ENCODE data around the gene PHEX.

Gene PHEX

GRCh38 chrX:22148565-22148964 is 116.4 kb downstream of the PHEX start:
- no peak for DNase-seq (ENCODE audit: low read depth)

- DNase-seq (ENCODE audit: low read depth) = no peak
These were observed 118.2 kb downstream of the PHEX start for GRCh38 chrX:22150371-22150770.

DNA sequence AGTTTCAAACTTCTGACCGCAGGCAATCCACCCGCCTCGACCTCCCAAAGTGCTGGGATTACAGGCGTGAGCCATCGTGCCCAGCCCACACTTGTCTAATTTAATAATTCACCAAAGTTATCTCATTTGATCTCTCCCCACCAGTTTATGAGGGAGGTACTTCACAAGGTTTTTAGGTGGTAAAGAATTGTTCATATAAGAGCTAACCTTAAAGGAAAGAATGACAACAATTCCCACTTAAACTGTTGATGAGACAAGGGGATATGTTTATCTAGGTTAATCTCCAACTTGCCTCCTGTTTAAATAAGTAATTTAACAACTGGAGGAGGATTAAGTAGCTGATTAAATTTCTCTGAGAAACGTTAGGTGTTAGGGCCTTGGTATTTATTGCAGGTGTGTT is 123.0 kb downstream of the PHEX start:
- no peak for DNase-seq (ENCODE audit: low read depth)

DNA sequence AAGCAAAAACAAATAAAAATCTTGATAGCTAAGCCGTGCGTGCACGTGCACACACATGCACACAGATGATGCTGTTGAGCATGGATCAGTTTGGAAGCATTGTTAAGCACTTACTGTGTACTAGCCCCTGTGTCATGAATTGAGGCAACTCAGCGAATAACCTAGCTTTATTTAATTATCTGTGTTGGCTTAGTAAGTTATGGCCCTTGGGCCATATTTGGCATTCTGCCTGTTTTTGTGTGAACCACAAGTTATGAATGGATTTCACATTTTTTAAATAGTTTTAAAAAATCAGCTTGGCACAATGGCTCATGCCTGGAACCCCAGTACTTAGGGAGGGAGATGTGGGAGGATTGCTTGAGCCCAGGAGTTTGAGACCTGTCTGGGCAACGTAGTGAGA is 126.9 kb downstream of the PHEX start:
- DNase-seq (ENCODE audit: low read depth) = no peak

DNA sequence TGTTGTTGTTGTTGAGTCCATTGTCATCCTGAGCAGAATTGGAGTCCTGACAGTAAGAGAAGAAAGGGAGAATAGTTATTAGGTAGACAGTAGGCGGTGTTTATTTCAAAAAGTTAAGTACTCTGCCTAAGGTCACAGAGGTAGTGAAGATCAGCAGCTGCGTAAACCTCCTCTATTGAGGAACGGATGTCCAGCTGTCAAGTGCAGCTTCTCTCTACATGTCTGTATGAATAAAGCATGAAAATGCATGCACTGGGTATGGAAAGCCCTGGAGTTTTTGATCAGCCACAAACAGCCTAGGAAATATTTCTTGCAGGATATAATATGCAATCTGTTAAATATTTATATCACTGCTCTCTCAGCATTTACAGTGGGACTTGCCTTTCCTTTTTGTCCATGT is 131.2 kb downstream of the PHEX start:
- no peak for DNase-seq (ENCODE audit: low read depth)

- DNase-seq (ENCODE audit: low read depth) = no peak
These were observed 132.8 kb downstream of the PHEX start for GRCh38 chrX:22164770-22165388.

DNA sequence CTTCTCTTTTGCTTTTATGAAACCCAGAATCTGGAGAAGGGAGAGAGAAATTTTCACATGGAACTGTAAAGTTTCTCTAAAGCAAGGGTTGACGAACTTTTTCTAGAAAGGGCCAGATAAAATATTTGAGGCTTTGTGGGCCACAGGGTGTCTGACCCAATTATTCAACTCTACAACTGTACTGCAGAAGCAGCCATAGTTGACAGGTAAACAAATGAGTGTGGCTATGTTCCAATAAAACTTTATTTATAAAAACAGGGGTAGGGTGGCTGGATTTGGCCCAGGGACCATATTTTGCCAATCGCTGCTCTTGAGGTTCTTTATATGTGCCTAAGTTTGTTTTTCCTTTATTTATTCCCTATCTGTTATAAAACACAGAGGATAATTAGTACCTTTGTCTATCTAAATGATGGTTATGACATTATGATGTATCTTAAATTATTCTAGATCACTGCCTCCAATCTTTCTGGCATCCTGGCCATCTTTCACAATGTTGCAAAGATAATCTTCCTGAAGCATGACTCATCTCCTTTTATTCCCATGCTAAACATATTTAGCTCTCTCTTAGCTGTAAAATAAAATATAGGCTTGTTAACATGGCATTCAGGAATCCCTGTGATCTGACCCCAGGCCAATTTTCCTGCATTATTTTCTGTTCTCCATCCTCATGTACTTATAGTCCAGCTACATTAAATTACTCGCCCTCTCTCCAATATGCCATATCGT is 133.8 kb downstream of the PHEX start:
- no peak for DNase-seq (ENCODE audit: low read depth)

DNA sequence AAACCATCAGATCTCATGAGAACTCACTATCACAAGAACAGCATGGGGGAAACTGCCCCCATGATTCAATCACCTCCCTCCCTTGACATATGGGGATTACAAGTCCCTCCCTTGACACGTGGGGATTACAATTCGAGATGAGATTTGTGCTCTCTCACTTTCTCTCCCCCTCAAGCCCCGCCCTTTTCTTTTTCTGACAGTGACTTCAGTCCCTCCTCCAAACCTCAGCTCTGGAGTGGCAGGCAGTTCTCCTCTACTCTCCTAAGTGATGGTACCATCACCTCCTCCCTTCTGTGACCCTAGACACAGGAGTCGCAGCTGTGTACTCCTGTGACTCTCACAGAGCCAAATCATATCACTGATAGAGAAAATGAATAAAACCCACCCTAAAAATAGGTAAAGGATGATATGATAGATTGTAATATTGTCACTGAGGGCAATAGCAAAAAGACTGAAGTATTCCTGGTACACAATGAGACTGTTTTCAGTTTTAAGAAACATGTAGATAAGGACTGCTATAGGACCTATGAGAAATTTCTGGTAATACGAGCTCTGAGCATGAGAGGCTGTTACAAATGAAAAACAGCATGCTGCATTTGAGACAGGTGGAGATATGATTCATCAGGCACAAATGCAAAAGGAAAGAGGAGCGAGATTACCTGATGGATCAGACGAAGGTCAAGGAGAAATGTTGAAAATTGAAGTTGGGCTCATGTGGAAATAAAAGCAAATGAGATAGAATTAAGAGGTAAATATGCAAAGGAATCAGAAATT is 139.3 kb downstream of the PHEX start:
- DNase-seq (ENCODE audit: low read depth) = no peak

GRCh38 chrX:22173966-22174365 is 141.8 kb downstream of the PHEX start:
- no peak for DNase-seq (ENCODE audit: low read depth)

DNA sequence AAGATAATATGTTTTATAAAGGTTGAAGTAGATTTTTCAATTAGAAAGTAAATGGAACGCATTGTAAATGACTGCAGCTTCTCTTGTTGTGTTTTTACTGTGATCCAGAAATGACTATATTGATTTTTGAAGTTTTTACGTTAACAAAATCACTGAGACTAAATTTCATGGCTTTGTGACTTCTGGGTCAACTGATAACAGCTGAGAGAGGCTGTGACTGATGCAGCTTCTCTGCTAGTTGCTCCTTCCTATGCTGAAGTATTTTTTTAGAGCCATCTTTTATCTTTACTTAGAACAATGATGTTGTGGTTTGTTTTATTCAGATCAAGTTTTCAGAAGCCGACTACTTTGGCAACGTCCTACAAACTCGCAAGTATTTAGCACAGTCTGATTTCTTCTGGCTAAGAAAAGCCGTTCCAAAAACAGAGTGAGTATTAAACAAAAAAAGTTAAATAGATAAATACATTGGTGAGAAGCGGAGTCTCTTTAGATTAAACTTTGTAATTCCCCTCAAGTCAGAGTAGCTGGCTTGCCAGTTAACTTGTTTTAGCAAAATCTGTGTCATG is 145.9 kb downstream of the PHEX start:
- no peak for DNase-seq (ENCODE audit: low read depth)

GRCh38 chrX:22184096-22184495 is 152.0 kb downstream of the PHEX start:
- DNase-seq (ENCODE audit: low read depth) = no peak

GRCh38 chrX:22186165-22186564 is 154.0 kb downstream of the PHEX start:
- no peak for DNase-seq (ENCODE audit: low read depth)

DNA sequence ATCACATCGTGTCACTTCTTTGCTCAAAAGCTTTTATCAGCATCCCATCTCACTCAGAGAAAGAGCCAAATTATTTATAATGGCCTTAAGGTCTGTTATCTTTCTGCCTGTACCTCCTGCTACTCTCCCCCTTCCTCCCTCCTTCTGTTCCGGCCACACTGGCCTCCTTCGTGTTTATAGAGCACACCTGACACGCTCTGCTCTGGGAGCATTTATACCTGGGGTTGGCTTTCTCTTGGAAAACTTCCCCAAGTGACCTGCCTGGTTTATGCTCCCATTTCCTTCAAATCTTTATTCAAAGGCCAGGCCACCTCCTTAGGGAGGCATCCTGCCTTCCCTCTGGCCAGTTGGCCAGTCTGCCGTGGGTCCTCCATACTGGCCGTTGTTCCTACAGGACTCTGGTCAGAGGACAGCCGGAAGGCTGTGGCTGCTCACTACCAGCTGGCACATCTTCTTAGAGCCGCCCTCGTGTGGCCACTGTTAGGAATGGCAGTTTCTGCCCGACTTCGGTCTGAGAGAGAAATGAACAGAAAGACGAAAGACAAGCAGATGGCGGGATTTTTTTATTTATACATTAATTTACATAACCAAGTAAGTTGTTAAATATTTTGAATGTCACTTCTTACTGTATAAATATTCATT is 160.4 kb downstream of the PHEX start:
- peak; percentile 30 for DNase-seq (ENCODE audit: low read depth)

DNA sequence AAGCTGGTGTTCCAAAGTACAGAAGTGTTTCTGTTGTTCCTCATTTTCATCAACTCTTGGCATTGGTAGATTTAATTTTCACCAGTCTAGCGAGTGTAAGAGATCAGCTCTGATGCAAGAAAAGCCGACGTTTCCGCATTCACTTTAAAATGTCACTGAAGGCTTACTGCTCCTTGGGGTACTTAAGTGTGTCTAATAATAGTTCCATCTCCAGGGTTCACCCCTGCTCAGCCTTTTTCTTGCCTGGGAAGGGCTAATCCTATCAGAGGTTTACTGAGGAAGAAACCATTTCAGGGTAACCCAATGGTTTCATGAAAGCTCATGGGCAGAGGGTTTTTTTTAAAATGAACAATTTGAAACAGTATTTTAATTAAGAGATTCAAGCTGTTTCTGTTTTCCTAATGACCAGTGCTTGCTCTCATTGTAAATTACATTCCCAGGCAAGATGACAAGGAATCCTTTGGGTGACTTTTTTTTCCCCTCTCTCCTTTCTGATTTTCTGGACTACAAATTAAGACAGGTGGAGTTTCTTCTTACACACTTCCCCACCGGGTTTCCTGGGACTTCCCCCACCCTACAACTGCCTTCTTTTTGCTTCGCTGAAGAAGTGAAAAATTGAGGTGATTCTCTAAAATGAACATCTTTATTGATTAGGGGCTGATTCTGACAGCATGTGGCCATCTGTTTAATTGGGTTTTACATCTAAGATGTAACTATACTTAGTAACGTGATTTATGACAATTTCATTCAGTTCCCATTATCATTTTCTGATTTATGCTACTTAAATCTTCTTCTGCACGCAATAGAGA is 161.9 kb downstream of the PHEX start:
- no peak for DNase-seq (ENCODE audit: low read depth)

- DNase-seq (ENCODE audit: low read depth) = no peak
These were observed 162.5 kb downstream of the PHEX start for GRCh38 chrX:22194660-22194945.

- DNase-seq (ENCODE audit: low read depth) = no peak
These were observed 164.0 kb downstream of the PHEX start for GRCh38 chrX:22196149-22196548.

- no peak for DNase-seq (ENCODE audit: low read depth)
These were observed 170.1 kb downstream of the PHEX start for GRCh38 chrX:22202251-22202650.

GRCh38 chrX:22203186-22203585 is 171.1 kb downstream of the PHEX start:
- no peak for DNase-seq (ENCODE audit: low read depth)

DNA sequence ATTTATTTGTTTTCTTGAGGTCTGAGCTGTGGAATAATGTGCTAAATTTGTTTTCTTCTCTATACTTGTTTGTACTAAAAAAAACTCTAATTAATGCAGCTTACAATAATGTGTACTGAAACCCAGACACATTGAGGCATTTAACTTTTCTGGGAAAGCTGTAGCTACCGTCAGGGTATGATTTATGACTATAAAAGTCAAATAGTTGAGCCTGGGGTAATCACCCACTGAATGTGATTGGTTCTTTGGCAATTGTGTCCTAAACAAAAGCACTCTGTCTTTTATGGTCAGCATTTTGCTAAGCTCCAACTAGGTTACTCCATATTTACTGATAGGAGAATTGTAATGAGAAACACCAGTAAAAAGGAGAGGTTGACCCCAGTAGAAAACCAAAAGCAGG is 174.7 kb downstream of the PHEX start:
- no peak for DNase-seq (ENCODE audit: low read depth)

DNA sequence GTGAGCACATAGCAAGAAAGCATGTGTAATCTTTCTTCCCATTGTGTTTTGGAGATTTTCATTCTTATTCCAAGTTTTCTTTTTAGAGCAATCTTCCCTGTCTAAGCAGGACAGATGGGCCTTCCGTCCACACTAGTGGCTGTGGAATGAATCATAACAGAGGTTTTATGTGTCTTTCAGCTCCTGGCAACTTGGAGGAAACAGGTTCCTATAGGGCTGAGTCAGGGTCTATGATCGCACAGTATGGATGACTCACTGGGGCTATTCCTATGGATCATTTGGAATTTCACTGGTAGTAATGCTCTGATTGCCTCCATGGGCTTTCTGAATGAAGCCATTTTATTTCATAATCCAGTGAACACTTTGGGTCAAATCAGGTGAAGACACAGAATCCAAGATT is 188.8 kb downstream of the PHEX start:
- no peak for DNase-seq (ENCODE audit: low read depth)

- no peak for DNase-seq (ENCODE audit: low read depth)
These were observed 202.3 kb downstream of the PHEX start for GRCh38 chrX:22234380-22234779.

- no peak for DNase-seq (ENCODE audit: low read depth)
These were observed 205.4 kb downstream of the PHEX start for GRCh38 chrX:22237479-22237878.

All from stimulated activated CD8-positive, alpha-beta memory T cell treated with anti-CD3 and anti-CD28 coated beads, Interleukin-4, amount 100 ng/mL, for 24 hours (primary cell).